Activated CD4-positive, alpha-beta T cell treated with anti-CD3 and anti-CD28 coated beads, Interleukin-2, amount 10 ng/mL, durations not matched to agents 7 days and 5 days (primary cell): ENCODE measurements around the gene PJA1. TPM values are rescaled to one million over a fixed set of nuclear protein-coding genes. Genes with fewer than 3 reads are reported as not detected.

Experiments used
- CTCF ChIA-PET: fragments of 350-600 bp; sonication (Branson Sonifier 250); formaldehyde crosslinking; loops from one replicate; lab custom pipeline; 2021; ENCODE audit warnings: antibody characterized with exemption; lab: Charles Lee
- POLR2A ChIA-PET: fragments of 350-600 bp; sonication (Branson Sonifier 250); formaldehyde crosslinking; loops from one replicate; lab custom pipeline; 2021; ENCODE audit warnings: antibody characterized with exemption; lab: Charles Lee
- DNase-seq: peaks from one replicate; pipeline ENCODE4 v3.0.0-alpha.2; 2020
- H3K27ac Mint-ChIP-seq: one replicate; pipeline ENCODE4 v1.8.0; 2021; ENCODE audit warnings: mild to moderate bottlenecking, moderate library complexity, mixed read lengths
- H3K27me3 Mint-ChIP-seq: one replicate; pipeline ENCODE4 v1.8.0; 2021; ENCODE audit warnings: mixed read lengths
- H3K36me3 Mint-ChIP-seq: one replicate; pipeline ENCODE4 v1.8.0; 2021; ENCODE audit warnings: low read depth, mixed read lengths
- H3K4me1 Mint-ChIP-seq: one replicate; pipeline ENCODE4 v1.8.0; 2021; ENCODE audit warnings: mixed read lengths
- H3K4me3 Mint-ChIP-seq: one replicate; pipeline ENCODE4 v1.8.0; 2021; ENCODE audit warnings: mild to moderate bottlenecking, moderate library complexity, mixed read lengths
- H3K9me3 Mint-ChIP-seq: one replicate; pipeline ENCODE4 v1.8.0; 2021; ENCODE audit warnings: mixed read lengths
- total RNA-seq, 2 experiments: library from RNA; stranded (reverse); gene quantifications; one replicate each; pipeline ENCODE4 v1.2.3, GENCODE V29; 2021

PJA1 gene
- total RNA-seq, 2 experiments from 2014 or later = 12.6 to 14.0 TPM

DNA sequence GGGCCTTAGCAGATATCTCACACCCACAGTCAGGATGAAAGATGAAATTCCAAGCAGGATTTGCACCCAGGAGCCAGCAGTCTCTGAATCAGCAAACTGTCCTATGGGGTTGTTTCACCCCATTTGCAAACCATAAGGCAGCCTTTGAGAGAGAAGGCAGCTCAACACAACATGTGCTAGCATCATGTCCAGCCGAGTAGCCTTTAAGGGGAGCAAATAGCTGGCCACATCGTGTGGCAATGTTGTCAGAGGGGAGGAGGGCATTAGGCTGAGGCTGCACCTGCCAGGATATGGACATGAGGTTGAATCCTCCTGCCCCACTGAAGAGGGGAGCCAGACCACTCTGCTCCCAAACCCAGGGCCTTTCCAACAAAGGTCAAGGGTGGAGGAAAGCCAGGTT, 20.6 kb upstream of the PJA1 start:
- ChIA-PET CTCF (no interaction called here), POLR2A (no interaction called here)
- Mint-ChIP-seq H3K4me1 (peaks cover 2% of the 10 kb centered on the region), H3K4me3 (no peak overlapping the region), H3K27me3 (no peaks in the 10 kb centered on the region), H3K27ac (no peak overlapping the region), H3K9me3 (no peaks in the 10 kb centered on the region), H3K36me3 (no peaks in the 10 kb centered on the region)
- DNase-seq = no peak

DNA sequence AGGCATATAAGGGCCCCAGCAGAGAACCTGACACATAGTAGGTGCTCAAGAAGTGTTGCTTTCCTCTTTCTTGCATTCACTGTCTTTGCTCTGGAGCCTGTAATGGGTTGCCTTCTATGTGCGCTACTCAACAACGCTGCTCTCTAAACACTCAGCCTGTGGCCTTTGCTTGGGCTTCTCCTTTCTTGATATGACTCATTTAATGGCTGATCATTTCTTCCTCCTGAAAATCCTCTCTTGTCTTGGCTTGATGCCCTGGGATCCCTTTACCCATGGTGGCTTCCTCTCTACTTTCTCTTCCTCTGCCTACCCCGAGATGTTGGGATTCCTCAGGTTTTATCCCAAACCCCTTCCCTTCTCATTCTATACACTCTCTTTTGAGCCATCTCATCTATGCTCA, 19.9 kb upstream of the PJA1 start:
- H3K27me3 Mint-ChIP-seq = peaks cover 3% of the 10 kb centered on the region

DNA sequence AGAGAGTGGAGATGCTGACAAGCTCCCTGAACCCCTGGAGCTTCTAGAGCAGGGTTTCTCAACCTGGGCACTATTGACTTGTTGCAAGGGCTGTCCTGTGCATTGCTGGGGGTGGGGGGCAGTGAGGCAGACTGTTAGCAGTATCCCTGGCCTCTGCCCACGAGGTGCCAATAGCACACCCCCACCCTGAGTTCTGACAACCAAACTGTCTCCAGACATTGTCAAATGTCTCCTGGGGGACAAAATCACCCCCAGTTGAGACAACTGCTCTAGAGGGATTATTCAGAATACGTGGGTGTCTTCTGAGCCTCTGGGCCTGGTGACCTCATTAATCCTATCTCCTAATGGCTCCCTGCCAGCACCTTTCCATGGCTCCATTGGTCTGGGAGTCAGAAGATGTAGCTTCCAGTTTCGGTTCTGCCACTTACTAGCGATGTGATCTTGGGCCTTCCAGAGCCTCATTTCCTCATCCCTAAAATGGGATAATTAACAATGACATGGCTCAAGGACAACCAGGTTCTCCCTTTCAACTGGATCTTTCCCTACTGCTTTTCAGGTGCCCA, 17.6 kb upstream of the PJA1 start:
- peaks cover 2% of the 10 kb centered on the region for H3K4me1 Mint-ChIP-seq
- H3K4me3 Mint-ChIP-seq = no peak overlapping the region
- CTCF ChIA-PET = interaction anchor here (1.1 kb wide), 1 partner anchor 8 kb away, joined by 3 read pairs; no protein-coding TSS in a partner anchor
- peaks cover 3% of the 10 kb centered on the region for H3K27me3 Mint-ChIP-seq
- no peak for DNase-seq
- POLR2A ChIA-PET = no interaction called here
- H3K36me3 Mint-ChIP-seq = no peaks in the 10 kb centered on the region
- no peaks in the 10 kb centered on the region for H3K9me3 Mint-ChIP-seq
- H3K27ac Mint-ChIP-seq = no peak overlapping the region

More for the DNA sequence above, 19.9 kb upstream of the PJA1 start:
- Mint-ChIP-seq H3K4me1 (peaks cover 2% of the 10 kb centered on the region), H3K9me3 (no peaks in the 10 kb centered on the region), H3K27ac (no peak overlapping the region), H3K36me3 (no peaks in the 10 kb centered on the region), H3K4me3 (no peak overlapping the region)
- ChIA-PET POLR2A (no interaction called here), CTCF (no interaction called here)
- DNase-seq = no peak

DNA sequence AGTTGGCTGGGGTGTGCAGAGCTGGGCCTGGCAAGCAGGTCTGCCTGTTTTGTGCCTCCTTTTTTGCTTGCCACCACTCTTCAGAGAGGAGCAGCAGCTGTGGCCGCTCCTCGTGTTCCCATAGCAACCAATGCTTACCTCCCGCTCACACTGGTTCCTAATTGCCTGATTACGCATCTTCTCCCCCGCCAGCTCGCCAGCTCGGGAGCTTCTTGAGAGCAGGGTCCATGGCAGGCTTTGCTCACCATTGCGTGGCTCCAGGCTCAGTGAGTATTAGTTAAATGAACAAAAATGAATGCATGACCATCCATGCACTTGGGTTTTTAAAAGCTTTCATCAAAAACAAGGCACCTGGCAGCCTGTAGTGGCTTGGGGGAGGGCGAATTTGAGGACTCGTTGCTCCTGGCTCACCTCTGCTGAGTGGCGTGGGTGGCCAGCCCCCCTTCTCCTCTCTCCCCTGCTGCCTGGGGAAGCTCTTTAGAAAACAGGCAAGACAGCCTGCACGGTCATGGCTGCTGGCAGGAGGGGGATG, 14.2 kb upstream of the PJA1 start:
- H3K36me3 Mint-ChIP-seq = no peaks in the 10 kb centered on the region
- H3K27me3 Mint-ChIP-seq = peaks cover 3% of the 10 kb centered on the region
- no peak overlapping the region for H3K27ac Mint-ChIP-seq
- ChIA-PET POLR2A (no interaction called here), CTCF (interaction anchor here (0.8 to 1.1 kb wide), 2 partner anchors 14 to 447 kb away, joined by 3 read pairs; partner anchors contain the start of gene PJA1)
- H3K4me3 Mint-ChIP-seq = no peak overlapping the region
- no peaks in the 10 kb centered on the region for H3K9me3 Mint-ChIP-seq
- H3K4me1 Mint-ChIP-seq = peaks cover 2% of the 10 kb centered on the region
- no peak for DNase-seq

DNA sequence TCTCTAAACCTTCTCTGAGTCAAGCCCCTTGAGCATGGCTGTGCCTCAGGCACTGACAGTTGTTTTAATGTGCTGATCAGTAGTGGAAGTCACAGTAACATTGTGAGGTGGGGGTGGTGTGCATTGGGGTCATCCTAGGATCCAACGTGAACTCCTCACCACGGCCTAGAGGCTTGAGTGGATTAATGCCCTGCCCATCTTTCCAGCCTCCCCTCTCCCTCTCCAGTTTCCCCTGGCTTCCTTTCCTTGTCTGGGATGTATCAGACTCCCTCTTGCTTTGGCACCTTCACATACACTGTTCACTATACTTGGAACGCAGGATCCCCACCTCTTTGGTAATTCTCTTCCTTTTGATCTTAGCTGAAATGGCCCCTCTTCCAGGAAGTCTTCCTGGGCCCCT, 13.3 kb upstream of the PJA1 start:
- Mint-ChIP-seq H3K27ac (no peak overlapping the region), H3K27me3 (peaks cover 3% of the 10 kb centered on the region), H3K9me3 (no peaks in the 10 kb centered on the region), H3K4me3 (no peak overlapping the region), H3K4me1 (no peaks in the 10 kb centered on the region), H3K36me3 (no peaks in the 10 kb centered on the region)
- ChIA-PET POLR2A (no interaction called here), CTCF (interaction anchor here (1.2 kb wide), 1 partner anchor 11 kb away, joined by 3 read pairs; no protein-coding TSS in a partner anchor)
- no peak for DNase-seq

DNA sequence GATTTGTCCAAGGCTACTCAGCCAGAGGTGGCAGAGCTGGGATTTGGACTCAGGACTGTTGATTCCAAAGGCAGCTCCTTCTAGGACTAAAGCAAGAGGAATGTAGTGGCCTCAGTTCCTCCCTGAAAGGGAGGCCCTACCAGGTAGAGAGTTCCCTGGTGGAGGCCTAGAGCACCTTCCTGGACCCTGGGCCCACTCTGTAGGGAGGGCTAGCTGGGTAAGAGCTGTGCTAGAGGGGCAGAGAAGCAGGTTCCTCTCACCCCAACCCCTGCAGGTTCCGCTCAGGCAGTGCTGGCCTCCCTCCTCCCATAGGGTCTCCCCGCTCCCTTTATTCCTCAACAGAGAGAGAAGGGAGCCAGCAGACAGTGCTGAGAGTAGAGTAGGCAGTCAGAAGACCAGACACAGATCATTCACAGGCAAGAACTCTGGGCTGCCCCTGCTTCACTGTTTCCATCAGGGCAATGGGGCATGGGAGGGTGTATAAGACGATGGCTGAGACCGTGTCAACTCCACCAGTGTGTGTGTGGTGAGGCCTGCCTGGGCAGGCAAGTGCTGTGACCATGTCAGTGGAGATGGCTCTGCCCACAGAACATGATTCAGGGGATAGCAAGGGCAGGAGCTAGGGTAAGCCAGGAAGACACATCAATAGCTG, 12.4 kb upstream of the PJA1 start:
- no peaks in the 10 kb centered on the region for H3K36me3 Mint-ChIP-seq
- H3K9me3 Mint-ChIP-seq = no peaks in the 10 kb centered on the region
- no peaks in the 10 kb centered on the region for H3K4me1 Mint-ChIP-seq
- ChIA-PET POLR2A (no interaction called here), CTCF (interaction anchor here (1.2 kb wide), 1 partner anchor 12 kb away, joined by 3 read pairs; no protein-coding TSS in a partner anchor)
- no peak for DNase-seq
- H3K4me3 Mint-ChIP-seq = no peak overlapping the region
- H3K27me3 Mint-ChIP-seq = peaks cover 3% of the 10 kb centered on the region
- no peak overlapping the region for H3K27ac Mint-ChIP-seq

DNA sequence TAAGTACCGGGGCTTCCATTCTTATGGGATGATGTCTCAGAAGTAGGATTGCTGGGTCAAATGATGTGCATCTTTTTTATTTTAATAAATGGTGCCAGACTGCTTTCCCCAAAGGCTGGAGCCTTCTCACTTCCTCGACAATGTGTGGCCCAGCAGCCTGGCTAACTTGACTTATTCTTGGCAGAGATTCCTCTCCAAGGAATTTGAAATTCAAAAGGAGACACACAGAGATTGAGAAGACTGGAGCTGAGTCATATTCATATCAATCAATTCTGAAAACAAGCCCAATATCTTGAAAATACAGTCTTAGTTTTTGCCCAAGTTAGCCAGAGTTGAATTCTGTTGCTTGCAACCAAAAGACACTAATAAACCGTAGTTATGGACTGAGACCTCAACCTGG, 10.8 kb upstream of the PJA1 start:
- no peaks in the 10 kb centered on the region for H3K4me1 Mint-ChIP-seq
- H3K27ac Mint-ChIP-seq = no peak overlapping the region
- POLR2A ChIA-PET = no interaction called here
- H3K27me3 Mint-ChIP-seq = peaks cover 7% of the 10 kb centered on the region
- CTCF ChIA-PET = no interaction called here
- H3K36me3 Mint-ChIP-seq = no peaks in the 10 kb centered on the region
- no peak for DNase-seq
- no peaks in the 10 kb centered on the region for H3K9me3 Mint-ChIP-seq
- H3K4me3 Mint-ChIP-seq = no peak overlapping the region

DNA sequence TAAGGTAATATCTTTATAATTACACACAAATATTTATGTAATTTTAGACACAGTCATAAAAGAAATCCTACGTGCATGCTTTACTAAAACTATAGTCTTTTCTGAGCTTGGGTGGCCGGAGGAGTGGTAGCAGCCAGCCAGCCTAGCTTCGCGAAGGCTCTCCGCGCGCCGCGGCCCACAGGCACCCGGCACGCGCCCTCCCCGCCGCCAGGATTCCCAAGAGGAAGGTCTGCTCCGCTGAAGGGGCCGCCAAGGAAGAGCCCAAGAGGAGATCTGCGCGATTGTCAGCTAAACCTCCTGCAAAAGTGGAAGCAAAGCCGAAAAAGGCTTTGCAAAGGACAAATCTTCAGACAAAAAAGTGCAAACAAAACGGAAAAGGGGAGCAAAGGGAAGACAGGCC, 8.7 kb upstream of the PJA1 start:
- POLR2A ChIA-PET = no interaction called here
- DNase-seq = no peak
- no peaks in the 10 kb centered on the region for H3K36me3 Mint-ChIP-seq
- no peaks in the 10 kb centered on the region for H3K4me1 Mint-ChIP-seq
- H3K27me3 Mint-ChIP-seq = peaks cover 6% of the 10 kb centered on the region
- no peaks in the 10 kb centered on the region for H3K9me3 Mint-ChIP-seq
- CTCF ChIA-PET = no interaction called here
- H3K27ac Mint-ChIP-seq = no peak overlapping the region
- H3K4me3 Mint-ChIP-seq = no peak overlapping the region

DNA sequence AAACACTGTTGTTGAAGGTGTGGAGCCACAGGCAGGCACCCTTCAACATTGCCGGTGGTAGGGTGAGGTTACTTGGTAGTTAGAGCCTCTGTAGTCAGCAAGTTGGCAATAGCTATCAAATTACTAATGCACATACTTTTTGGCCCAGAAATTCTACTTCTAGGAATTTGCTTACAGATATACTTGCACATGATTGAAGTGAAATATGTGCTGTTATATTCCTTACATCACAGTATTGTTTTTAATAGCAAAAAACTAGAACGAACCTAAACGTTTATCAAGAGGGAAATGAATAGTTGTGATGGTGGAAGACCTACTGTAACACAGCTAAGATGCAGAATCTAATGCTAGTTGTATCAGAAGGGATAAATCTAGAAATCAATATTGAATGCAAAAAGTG, 7.7 kb upstream of the PJA1 start:
- Mint-ChIP-seq H3K4me3 (no peak overlapping the region), H3K36me3 (no peaks in the 10 kb centered on the region), H3K9me3 (no peaks in the 10 kb centered on the region), H3K27ac (no peak overlapping the region), H3K4me1 (no peaks in the 10 kb centered on the region), H3K27me3 (peaks cover 7% of the 10 kb centered on the region)
- DNase-seq = no peak
- POLR2A ChIA-PET = no interaction called here
- CTCF ChIA-PET = interaction anchor here (0.7 kb wide), 1 partner anchor 35 kb away, joined by 3 read pairs; no protein-coding TSS in a partner anchor

DNA sequence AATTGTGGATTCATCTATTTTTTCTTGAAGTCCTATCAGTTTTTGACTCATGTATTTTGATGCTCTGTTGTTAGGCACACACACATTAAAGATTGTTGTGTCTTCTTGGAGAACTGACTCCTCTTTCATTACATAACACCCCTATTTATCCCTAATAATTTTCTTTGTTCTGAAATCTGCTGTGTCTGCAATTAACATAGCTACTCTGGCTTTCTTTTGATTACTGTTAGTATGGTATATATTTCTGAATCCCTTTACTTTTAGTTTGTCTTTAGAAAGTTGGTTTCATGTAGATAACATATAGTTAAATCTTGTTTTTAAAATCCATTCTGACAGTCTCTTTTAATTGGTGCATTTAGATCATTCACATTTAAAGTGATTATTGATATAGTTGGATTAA, 5.1 kb upstream of the PJA1 start:
- Mint-ChIP-seq H3K27me3 (peaks cover 7% of the 10 kb centered on the region), H3K9me3 (no peaks in the 10 kb centered on the region), H3K4me3 (no peak overlapping the region), H3K4me1 (peaks cover 1% of the 10 kb centered on the region), H3K27ac (no peak overlapping the region), H3K36me3 (no peaks in the 10 kb centered on the region)
- ChIA-PET POLR2A (no interaction called here), CTCF (no interaction called here)
- no peak for DNase-seq

DNA sequence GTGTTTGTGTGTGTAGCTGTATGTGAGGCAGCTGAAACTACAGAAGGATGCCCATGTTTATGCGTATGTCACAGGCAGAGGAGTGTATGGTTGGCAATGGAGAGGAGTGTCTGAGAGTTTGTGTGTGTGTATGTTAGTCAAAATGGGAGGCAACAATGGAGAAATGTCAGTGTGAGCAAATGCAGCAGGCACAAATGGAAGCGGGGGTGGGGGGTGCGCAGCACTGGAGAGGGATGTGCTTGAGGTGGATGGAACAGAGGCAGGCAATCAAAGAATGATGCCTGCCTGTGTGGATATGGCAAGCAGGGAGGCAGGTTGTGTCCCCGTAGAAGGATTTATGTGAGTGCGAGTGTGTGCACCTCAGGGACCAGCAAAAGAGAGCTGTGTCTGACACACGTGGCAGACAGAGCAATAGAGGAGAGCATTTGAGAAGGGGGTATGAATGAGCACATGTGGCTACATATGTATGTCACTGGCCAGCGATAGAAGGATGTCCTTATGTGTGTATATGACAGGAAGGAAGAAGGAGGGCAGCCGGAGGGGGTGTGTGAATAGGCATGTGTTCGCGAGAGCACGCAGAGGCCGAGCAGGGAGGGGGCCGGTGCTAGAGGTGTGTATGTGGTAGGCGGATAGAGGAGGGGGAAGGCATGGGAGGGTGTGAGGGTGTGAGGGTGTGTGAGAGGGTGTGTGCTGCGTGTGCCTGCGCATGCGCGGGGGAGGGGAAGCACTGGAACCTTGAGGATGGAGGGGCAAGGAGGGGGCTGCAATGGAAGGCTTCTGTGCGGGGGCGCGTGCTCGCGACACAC, 1.1 kb downstream of the PJA1 start:
- Mint-ChIP-seq H3K4me1 (peaks cover 30% of the 10 kb centered on the region), H3K36me3 (peaks cover 10% of the 10 kb centered on the region), H3K27ac (peak overlapping the region; percentile 86), H3K27me3 (peaks cover 3% of the 10 kb centered on the region), H3K9me3 (no peaks in the 10 kb centered on the region), H3K4me3 (peak overlapping the region; percentile 76)
- ChIA-PET CTCF (no interaction called here), POLR2A (no interaction called here)
- peak; percentile 71 for DNase-seq

DNA sequence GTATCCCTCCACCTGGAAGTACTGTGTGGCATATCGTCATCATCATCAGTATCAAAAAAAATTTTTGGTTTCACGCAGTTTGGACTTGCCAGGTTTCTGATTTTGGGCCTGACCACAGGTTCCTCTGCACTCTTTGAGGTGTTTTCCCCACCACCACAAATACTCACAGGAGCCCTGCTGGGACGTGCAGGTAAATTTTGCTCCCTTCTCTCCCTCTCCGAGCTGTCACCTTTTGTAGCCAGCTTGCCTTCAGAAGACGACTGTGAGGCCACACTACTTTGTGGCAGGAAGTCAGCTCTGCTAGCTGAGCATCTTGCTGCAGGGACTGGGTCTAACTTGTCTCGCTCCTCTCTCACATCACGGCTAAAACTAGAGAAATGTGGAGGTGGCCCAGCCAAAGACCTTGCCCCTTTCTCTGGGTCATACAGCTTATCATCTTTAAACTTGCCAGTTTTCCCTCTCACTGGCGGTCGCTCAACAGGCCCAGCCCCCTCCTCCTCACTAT, 2.8 kb downstream of the PJA1 start:
- H3K9me3 Mint-ChIP-seq = no peaks in the 10 kb centered on the region
- ChIA-PET CTCF (interaction anchor here (0.6 to 0.9 kb wide), 2 partner anchors 335 to 726 kb away, joined by 3 to 5 read pairs; no protein-coding TSS in a partner anchor), POLR2A (no interaction called here)
- H3K4me3 Mint-ChIP-seq = no peak overlapping the region
- peak overlapping the region; percentile 86 for H3K27ac Mint-ChIP-seq
- no peaks in the 10 kb centered on the region for H3K27me3 Mint-ChIP-seq
- H3K4me1 Mint-ChIP-seq = peaks cover 30% of the 10 kb centered on the region
- DNase-seq = peak; percentile 8
- peaks cover 10% of the 10 kb centered on the region for H3K36me3 Mint-ChIP-seq
